ENCODE measurements around the gene TIMM22.

- no peak for TF ChIP-seq EZH2 (IDR thresholded peaks at IDR 0.05)
- no peak for TF ChIP-seq POLR2AphosphoS5 (IDR thresholded peaks at IDR 0.05; ENCODE audit: borderline replicate concordance, low read depth, low read length)
- TF ChIP-seq FOXP2 (optimal IDR thresholded peaks at IDR 0.05; ENCODE audit: control extremely low read depth, extremely low read length, insufficient read depth): no peak
Observed at GRCh38 chr17:978103-979093, 18.5 kb upstream of the TIMM22 start.
